ENCODE measurements around the gene SLC26A11.
"Not testable (repeated sequence)": the region's sequence is repeated elsewhere in the genome, so short reads cannot be mapped to it uniquely, and the experiment has no call there.

SLC26A11 gene

GRCh38 chr17:80260791-80261158, 40.5 kb downstream of the SLC26A11 start, which contains the start of gene RNF213:
Gene RNF213, plus strand, starts transcription at chr17:80260852. Its CDS starts 2,830 bp downstream, at chr17:80263682.
- DNase-seq (ENCODE audit: low spot score) = peak; percentile 97

- peak; percentile 78 for DNase-seq (ENCODE audit: low spot score)
Measured at GRCh38 chr17:80261159-80261894, 41.1 kb downstream of the SLC26A11 start.

GRCh38 chr17:80261895-80262279, 41.7 kb downstream of the SLC26A11 start:
- DNase-seq (ENCODE audit: low spot score) = no peak

GRCh38 chr17:80262291-80262690, 42.1 kb downstream of the SLC26A11 start:
- DNase-seq (ENCODE audit: low spot score) = no peak

GRCh38 chr17:80262775-80263244, 42.6 kb downstream of the SLC26A11 start:
- DNase-seq (ENCODE audit: low spot score) = no peak

GRCh38 chr17:80263253-80264204, 43.3 kb downstream of the SLC26A11 start:
- DNase-seq (ENCODE audit: low spot score) = no peak

GRCh38 chr17:80264205-80265075, 44.2 kb downstream of the SLC26A11 start:
- no peak for DNase-seq (ENCODE audit: low spot score)

GRCh38 chr17:80265205-80266068, 45.2 kb downstream of the SLC26A11 start:
- no peak for DNase-seq (ENCODE audit: low spot score)

- DNase-seq (ENCODE audit: low spot score) = no peak
Measured at GRCh38 chr17:80267391-80267790, 47.2 kb downstream of the SLC26A11 start.

GRCh38 chr17:80268427-80268826, 48.2 kb downstream of the SLC26A11 start:
- no peak for DNase-seq (ENCODE audit: low spot score)

- DNase-seq (ENCODE audit: low spot score) = no peak
Measured at GRCh38 chr17:80269405-80269807, 49.2 kb downstream of the SLC26A11 start.

GRCh38 chr17:80270104-80270503, 49.9 kb downstream of the SLC26A11 start:
- no peak for DNase-seq (ENCODE audit: low spot score)

GRCh38 chr17:80270836-80271235, 50.6 kb downstream of the SLC26A11 start:
- no peak for DNase-seq (ENCODE audit: low spot score)

- DNase-seq (ENCODE audit: low spot score) = peak; percentile 85
Measured at GRCh38 chr17:80272366-80272765, 52.1 kb downstream of the SLC26A11 start.

- DNase-seq (ENCODE audit: low spot score) = peak; percentile 52
Measured at GRCh38 chr17:80274331-80274730, 54.1 kb downstream of the SLC26A11 start.

- DNase-seq (ENCODE audit: low spot score) = peak; percentile 48
Measured at GRCh38 chr17:80274871-80275449, 54.7 kb downstream of the SLC26A11 start.

GRCh38 chr17:80275857-80276256, 55.6 kb downstream of the SLC26A11 start:
- DNase-seq (ENCODE audit: low spot score) = not testable (repeated sequence)

- peak; percentile 43 for DNase-seq (ENCODE audit: low spot score)
Measured at GRCh38 chr17:80277751-80278671, 57.8 kb downstream of the SLC26A11 start.

- DNase-seq (ENCODE audit: low spot score) = peak; percentile 15
Measured at GRCh38 chr17:80279895-80280294, 59.7 kb downstream of the SLC26A11 start.
